Activated naive CD4-positive, alpha-beta T cell treated with anti-CD3 and anti-CD28 coated beads, Interleukin-2, amount 50 U/mL, for 72 hours (primary cell): ENCODE measurements around the gene SCNN1G. TPM values are rescaled to one million over a fixed set of nuclear protein-coding genes. Genes with fewer than 3 reads are reported as not detected.

Experiments used
- ATAC-seq, 2 donors: fragments of 150-1000 bp; cut with Tn5 transposase; 2 replicates each; pipeline ENCODE4 v1.10.0; 2021; ENCODE audit warnings: mild to moderate bottlenecking in 2 of 2, moderate library complexity in 2 of 2
- DNase-seq, 2 donors: peaks; one replicate each; pipeline ENCODE4 v3.0.0; 2021 to 2022; ENCODE audit warnings: low spot score in 2 of 2
- H3K27ac Mint-ChIP-seq, 2 donors: one replicate each; pipeline ENCODE4 v1.8.0; 2022; ENCODE audit warnings: mild to moderate bottlenecking in 2 of 2, mixed read lengths in 2 of 2
- H3K36me3 Mint-ChIP-seq, 2 donors: one replicate each; pipeline ENCODE4 v1.8.0; 2022; ENCODE audit warnings: mixed read lengths in 2 of 2
- H3K9me3 Mint-ChIP-seq, 2 donors: one replicate each; pipeline ENCODE4 v1.8.0; 2022; ENCODE audit warnings: mixed read lengths in 2 of 2
- total RNA-seq, 2 donors: library from RNA; stranded (reverse); gene quantifications; one replicate each; pipeline ENCODE4 v1.2.3, GENCODE V29; 2022

SCNN1G gene
- total RNA-seq, 2 donors from 2014 or later, result not detected

DNA sequence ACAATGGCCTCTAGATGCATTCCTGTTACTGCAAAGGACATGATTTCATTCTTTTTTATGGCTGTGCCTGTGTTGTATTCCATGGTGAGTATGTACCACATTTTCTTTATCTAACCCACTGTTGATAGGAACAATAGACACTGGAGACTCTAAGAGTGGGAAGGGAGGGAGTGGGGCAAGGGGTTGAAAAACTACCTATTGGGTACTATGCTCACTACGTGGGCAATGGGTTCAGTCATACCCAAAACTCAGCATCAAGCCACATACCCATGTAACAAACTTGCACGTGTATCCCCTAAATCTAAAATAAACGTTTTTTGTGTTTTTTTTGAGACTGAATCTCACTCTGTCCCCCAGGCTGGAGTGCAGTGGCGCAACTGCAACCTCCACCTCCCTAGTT is 72.5 kb downstream of the SCNN1G start:
- H3K27ac Mint-ChIP-seq, result no peak overlapping the region
- ATAC-seq (peak; percentile 40 to 47), DNase-seq (no peak)
- peaks cover 9 to 10% of the 10 kb centered on the region in 2 donors for H3K9me3 Mint-ChIP-seq
- H3K36me3 Mint-ChIP-seq, result no peaks in the 10 kb centered on the region

DNA sequence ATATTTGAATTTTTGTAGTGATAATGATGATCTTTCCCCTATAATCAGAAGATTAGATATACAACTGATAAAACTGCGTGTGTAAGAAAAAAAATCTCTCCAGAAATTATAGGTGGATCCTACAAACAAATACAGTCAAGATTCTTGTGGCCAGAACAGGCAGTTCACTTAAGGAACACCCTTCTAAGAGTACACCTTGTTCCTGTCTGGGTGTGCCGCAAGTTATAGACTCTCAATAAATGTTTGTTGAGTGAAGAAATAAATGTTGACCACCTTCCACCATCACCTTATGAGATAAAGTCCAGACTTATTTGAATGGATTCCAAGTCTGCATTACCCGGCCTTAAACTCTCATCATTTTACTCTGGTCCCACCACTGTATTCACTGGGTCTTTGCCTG is 73.9 kb downstream of the SCNN1G start:
- Mint-ChIP-seq H3K27ac (no peak overlapping the region), H3K9me3 (no peaks in the 10 kb centered on the region), H3K36me3 (no peaks in the 10 kb centered on the region)
- DNase-seq (no peak), ATAC-seq (no peak)

DNA sequence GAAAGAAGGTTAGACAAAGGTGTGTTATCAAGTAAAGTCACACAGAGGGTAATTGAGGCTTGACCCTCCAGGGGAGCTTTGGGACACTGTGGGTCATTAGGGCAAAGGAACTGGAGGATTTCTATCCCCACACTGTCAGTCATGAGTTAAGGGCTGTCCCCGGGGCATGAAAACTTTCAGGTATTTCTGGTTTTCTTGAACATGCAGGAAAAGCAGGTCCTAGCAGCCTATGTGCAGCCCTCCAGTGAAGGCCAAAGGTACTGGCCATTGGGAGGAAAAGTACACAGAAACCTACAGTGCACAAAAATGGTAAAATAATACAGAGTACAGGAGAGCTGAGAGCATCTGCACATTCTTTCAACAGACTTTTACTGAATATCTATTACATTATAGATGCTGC is 75.1 kb downstream of the SCNN1G start:
- ATAC-seq (no peak), DNase-seq (no peak)
- H3K36me3 Mint-ChIP-seq, result no peaks in the 10 kb centered on the region
- no peak overlapping the region for H3K27ac Mint-ChIP-seq
- no peaks in the 10 kb centered on the region for H3K9me3 Mint-ChIP-seq

DNA sequence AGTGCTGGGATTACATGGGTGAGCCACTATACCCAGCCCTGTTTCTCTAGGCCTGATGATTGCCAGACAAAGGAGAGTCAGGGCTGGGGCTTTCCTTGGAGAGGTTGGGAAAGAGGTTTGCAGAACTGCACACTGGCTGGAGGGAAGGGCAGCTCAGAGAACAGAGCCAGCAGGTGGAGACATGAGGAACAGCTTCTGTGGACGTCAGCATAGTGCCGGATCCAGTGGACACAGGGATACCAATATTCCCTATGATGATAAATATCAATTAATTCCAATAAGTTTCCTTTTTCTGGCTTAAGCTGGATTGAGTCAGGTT is 76.3 kb downstream of the SCNN1G start:
- H3K27ac Mint-ChIP-seq, result no peak overlapping the region
- no peaks in the 10 kb centered on the region for H3K9me3 Mint-ChIP-seq
- no peaks in the 10 kb centered on the region for H3K36me3 Mint-ChIP-seq
- no peak for ATAC-seq
- no peak for DNase-seq

Other genes with a start within 250 kb of the SCNN1G start
- 1 to 10 TPM; 4.6 to 9.0 TPM for gene USP31, start 33.3 kb upstream of the SCNN1G start, total RNA-seq
- not detected for gene SCNN1B, start 119.6 kb downstream of the SCNN1G start, total RNA-seq